ENCODE data around the gene MX1. TPM values are rescaled to one million over a fixed set of nuclear protein-coding genes. Genes with fewer than 3 reads are reported as not detected.

The MX1 gene
- total RNA-seq, 2 donors from 2014 or later, result 7.0 to 14.8 TPM

DNA sequence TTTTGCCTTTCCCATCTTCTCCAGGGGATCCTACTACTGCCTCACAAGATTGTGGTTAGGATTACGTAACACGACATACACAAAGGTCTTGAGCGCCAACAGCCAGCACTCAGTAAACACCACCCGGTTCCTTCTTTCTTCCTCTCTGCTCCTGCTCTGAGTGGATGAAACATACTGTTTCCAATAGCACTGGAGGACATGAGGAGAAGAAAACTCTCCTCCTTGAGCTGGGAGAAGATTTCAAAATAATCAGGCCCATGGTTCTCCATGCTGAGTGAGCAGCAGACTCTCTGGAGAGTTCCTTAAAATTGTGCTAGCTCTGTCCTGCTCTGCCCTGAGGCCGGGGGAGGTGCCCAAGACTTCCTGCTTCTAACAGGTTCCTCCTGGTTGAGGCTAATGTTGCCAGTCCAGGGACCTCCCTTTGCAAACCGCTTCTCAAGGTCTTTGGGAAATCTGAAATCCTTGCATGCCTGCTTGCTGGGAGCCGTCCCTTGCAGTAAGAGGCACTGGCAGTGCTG is 29.4 kb upstream of the MX1 start:
- 47 to 51% methylated on average over 7 of the region's 7 CpGs for WGBS, 2 donors
- ATAC-seq, result no peak
- H3K36me3 ChIP-seq (replicated peaks in 1 of 2; ENCODE audit: insufficient read depth in 1 of 2, low read depth in 2 of 2), result no peaks in the 10 kb centered on the region
- H3K9me3 ChIP-seq, result no peaks in the 10 kb centered on the region
- no peaks in the 10 kb centered on the region for H3K27me3 ChIP-seq
- no peaks in the 10 kb centered on the region for H3K4me1 ChIP-seq
- peak overlapping the region in 1 of 4 donors; percentile 21 for H3K27ac ChIP-seq
- intact Hi-C loops (cut with DNase I), result no loop called here
- H3K4me3 ChIP-seq, result no peak overlapping the region
- DNase-seq, result peak in 2 of 4 donors; percentile 40 to 53
- TF ChIP-seq, protein P1, sequence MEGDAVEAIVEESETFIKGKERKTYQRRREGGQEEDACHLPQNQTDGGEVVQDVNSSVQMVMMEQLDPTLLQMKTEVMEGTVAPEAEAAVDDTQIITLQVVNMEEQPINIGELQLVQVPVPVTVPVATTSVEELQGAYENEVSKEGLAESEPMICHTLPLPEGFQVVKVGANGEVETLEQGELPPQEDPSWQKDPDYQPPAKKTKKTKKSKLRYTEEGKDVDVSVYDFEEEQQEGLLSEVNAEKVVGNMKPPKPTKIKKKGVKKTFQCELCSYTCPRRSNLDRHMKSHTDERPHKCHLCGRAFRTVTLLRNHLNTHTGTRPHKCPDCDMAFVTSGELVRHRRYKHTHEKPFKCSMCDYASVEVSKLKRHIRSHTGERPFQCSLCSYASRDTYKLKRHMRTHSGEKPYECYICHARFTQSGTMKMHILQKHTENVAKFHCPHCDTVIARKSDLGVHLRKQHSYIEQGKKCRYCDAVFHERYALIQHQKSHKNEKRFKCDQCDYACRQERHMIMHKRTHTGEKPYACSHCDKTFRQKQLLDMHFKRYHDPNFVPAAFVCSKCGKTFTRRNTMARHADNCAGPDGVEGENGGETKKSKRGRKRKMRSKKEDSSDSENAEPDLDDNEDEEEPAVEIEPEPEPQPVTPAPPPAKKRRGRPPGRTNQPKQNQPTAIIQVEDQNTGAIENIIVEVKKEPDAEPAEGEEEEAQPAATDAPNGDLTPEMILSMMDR (IDR thresholded peaks at IDR 0.05), result no peak
- no peak for TF ChIP-seq POLR2A (IDR thresholded peaks at IDR 0.05)

GRCh38 chr21:41397471-41397891 is 28.6 kb upstream of the MX1 start:
- no peaks in the 10 kb centered on the region for H3K4me1 ChIP-seq
- H3K4me3 ChIP-seq, result no peak overlapping the region
- no peak overlapping the region for H3K27ac ChIP-seq
- ATAC-seq (no peak), DNase-seq (no peak)
- no peaks in the 10 kb centered on the region for H3K27me3 ChIP-seq
- intact Hi-C loops (cut with DNase I), result no loop called here
- TF ChIP-seq, protein P1 (IDR thresholded peaks at IDR 0.05), result no peak
- no peak for TF ChIP-seq POLR2A (IDR thresholded peaks at IDR 0.05)
- WGBS, 2 donors, result 73 to 93% methylated on average over 5 to 7 of the region's 7 CpGs
- no peaks in the 10 kb centered on the region for H3K36me3 ChIP-seq (replicated peaks in 1 of 2; ENCODE audit: insufficient read depth in 1 of 2, low read depth in 2 of 2)
- no peaks in the 10 kb centered on the region for H3K9me3 ChIP-seq

- TF ChIP-seq, protein P1 (IDR thresholded peaks at IDR 0.05), result no peak
- TF ChIP-seq POLR2A (IDR thresholded peaks at IDR 0.05), result no peak
- no peak for ATAC-seq
- intact Hi-C loops (cut with DNase I), result no loop called here
- DNase-seq, result no peak
- Histone ChIP-seq H3K9me3 (no peaks in the 10 kb centered on the region), H3K27ac (no peak overlapping the region), H3K36me3 (replicated peaks in 1 of 2; ENCODE audit: insufficient read depth in 1 of 2, low read depth in 2 of 2) (no peaks in the 10 kb centered on the region), H3K4me1 (no peaks in the 10 kb centered on the region), H3K27me3 (no peaks in the 10 kb centered on the region), H3K4me3 (no peak overlapping the region)
- 85 to 86% methylated on average over 4 of the region's 4 CpGs for WGBS, 2 donors
Measured at GRCh38 chr21:41398251-41398650, 27.8 kb upstream of the MX1 start.

- H3K4me1 ChIP-seq, result no peaks in the 10 kb centered on the region
- 95 to 96% methylated on average over 16 of the region's 16 CpGs for WGBS, 2 donors
- no peak for DNase-seq
- H3K4me3 ChIP-seq, result no peak overlapping the region
- H3K36me3 ChIP-seq (replicated peaks in 1 of 2; ENCODE audit: insufficient read depth in 1 of 2, low read depth in 2 of 2), result no peaks in the 10 kb centered on the region
- no peak for TF ChIP-seq POLR2A (IDR thresholded peaks at IDR 0.05)
- TF ChIP-seq, protein P1 (IDR thresholded peaks at IDR 0.05), result no peak
- H3K27ac ChIP-seq, result no peak overlapping the region
- intact Hi-C loops (cut with DNase I), result no loop called here
- no peaks in the 10 kb centered on the region for H3K27me3 ChIP-seq
- H3K9me3 ChIP-seq, result no peaks in the 10 kb centered on the region
- ATAC-seq, result no peak
Measured at GRCh38 chr21:41398831-41399230, 27.2 kb upstream of the MX1 start.

DNA sequence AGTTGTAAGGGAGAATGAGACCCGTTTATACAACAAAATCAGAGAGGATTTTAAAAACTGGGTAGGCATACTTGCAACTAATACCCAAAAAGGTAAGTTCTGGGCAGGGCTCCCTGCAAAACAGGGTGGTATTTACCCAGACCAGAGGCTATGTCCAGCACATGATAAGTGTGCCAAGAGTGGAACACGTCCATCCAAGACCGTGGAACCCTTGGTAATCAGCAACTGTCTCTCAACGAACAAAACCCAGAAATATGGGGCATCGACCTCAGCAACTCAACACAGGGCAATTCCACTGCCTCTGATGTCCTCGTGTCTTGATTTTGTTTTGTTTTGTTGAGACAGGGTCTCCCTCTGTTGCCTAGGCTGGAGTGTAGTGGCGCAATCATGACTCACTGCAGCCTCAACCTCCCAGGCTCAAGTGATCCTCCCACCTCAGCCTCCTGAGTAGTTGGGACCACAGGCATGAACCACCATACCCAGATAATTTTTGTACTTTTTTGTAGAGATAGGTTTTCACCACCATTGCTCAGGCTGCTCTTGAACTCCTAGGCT is 26.7 kb upstream of the MX1 start:
- DNase-seq, result no peak
- H3K4me3 ChIP-seq, result no peak overlapping the region
- no peaks in the 10 kb centered on the region for H3K27me3 ChIP-seq
- no peaks in the 10 kb centered on the region for H3K4me1 ChIP-seq
- intact Hi-C loops (cut with DNase I), result no loop called here
- no peak overlapping the region for H3K27ac ChIP-seq
- ATAC-seq, result no peak
- no peak for TF ChIP-seq POLR2A (IDR thresholded peaks at IDR 0.05)
- TF ChIP-seq, protein P1 (IDR thresholded peaks at IDR 0.05), result no peak
- no peaks in the 10 kb centered on the region for H3K36me3 ChIP-seq (replicated peaks in 1 of 2; ENCODE audit: insufficient read depth in 1 of 2, low read depth in 2 of 2)
- 83 to 95% methylated on average over 7 of the region's 7 CpGs for WGBS, 2 donors
- no peaks in the 10 kb centered on the region for H3K9me3 ChIP-seq

Measured in body of pancreas (tissue), 4 donors.